Uterus (tissue), 2 donors: Measurements from ENCODE around the gene PDE5A.

Experiments used
- CTCF ChIP-seq, 4 experiments: fragments of 200-600 bp in 2 of 4; fragments of 450-650 bp in 2 of 4; sonication (generic) in 2 of 4; IDR thresholded peaks; one replicate each; pipeline ENCODE4 v1.5.1; 2016 to 2019; ENCODE audit warnings: antibody characterized with exemption in 4 of 4, mild to moderate bottlenecking in 2 of 4, moderate library complexity in 1 of 4
- POLR2A ChIP-seq, 2 donors: fragments of 450-650 bp; IDR thresholded peaks; one replicate each; pipeline ENCODE4 v1.6.1; 2016; ENCODE audit warnings: antibody characterized with exemption in 2 of 2, mild to moderate bottlenecking in 1 of 2, moderate library complexity in 1 of 2

- no peak for TF ChIP-seq CTCF (IDR thresholded peaks at IDR 0.05)
- TF ChIP-seq POLR2A (IDR thresholded peaks at IDR 0.05): no peak
Measured at GRCh38 chr4:119587796-119588195, 40.8 kb downstream of the PDE5A start.
